Panc1 (cell line): Measurements from ENCODE around the gene NEB. TPM values are rescaled to one million over a fixed set of nuclear protein-coding genes. Genes with fewer than 3 reads are reported as not detected.

Source experiments
- ATAC-seq: fragments of 200-7000 bp; cut with Tn5 transposase; 2 replicates; pipeline ENCODE4 v1.9.1; 2020; ENCODE audit warnings: mild to moderate bottlenecking, moderate library complexity
- BruUV-seq: library from RNA; stranded (reverse); fragments of 400-500 nt; replicated peaks from 2 replicates; lab custom pipeline; 2021; lab: Mats Ljungman, UMichigan
- CTCF ChIA-PET: fragments of 300-600 bp; sonication (Branson Sonifier 250); formaldehyde crosslinking; loops from one replicate; lab custom pipeline; 2022; ENCODE audit warnings: antibody characterized with exemption; lab: Charles Lee
- POLR2A ChIA-PET: fragments of 300-600 bp; sonication (Branson Sonifier 250); formaldehyde crosslinking; loops from one replicate; lab custom pipeline; 2022; ENCODE audit warnings: antibody characterized with exemption; lab: Charles Lee
- DNase-seq: peaks from one replicate; pipeline ENCODE4 v3.0.0-alpha.2; 2010; ENCODE audit warnings: low read depth, low spot score
- H3K27ac ChIP-seq: 2 replicates; pipeline ENCODE4 v1.5.1; 2011; ENCODE audit warnings: mild to moderate bottlenecking, low read length, inconsistent platforms
- H3K27me3 ChIP-seq: fragments of 200-500 bp; sonication (Bioruptor generic); 2 replicates; pipeline ENCODE4 v1.6.0; 2014; ENCODE audit warnings: low read length, inconsistent platforms; ENCODE audit not compliant: control insufficient read depth, insufficient read depth
- H3K36me3 ChIP-seq: fragments of 200-500 bp; sonication (Bioruptor generic); 2 replicates; pipeline ENCODE4 v1.5.1; 2014; ENCODE audit warnings: inconsistent platforms, mild to moderate bottlenecking, low read length, moderate library complexity; ENCODE audit not compliant: control insufficient read depth, insufficient read depth
- H3K4me1 ChIP-seq: 2 replicates; pipeline ENCODE4 v1.5.1; 2011; ENCODE audit warnings: inconsistent platforms, mild to moderate bottlenecking, low read length, moderate library complexity; ENCODE audit not compliant: control insufficient read depth, insufficient read depth
- H3K4me3 ChIP-seq, 2 experiments: 2 replicates each; pipeline ENCODE4 v1.5.1; 2011 to 2012; ENCODE audit warnings: low read depth in 2 of 2, low read length in 2 of 2, mild to moderate bottlenecking in 2 of 2, inconsistent platforms in 1 of 2, moderate library complexity in 1 of 2
- H3K9me3 ChIP-seq: fragments of 200-500 bp; sonication (Bioruptor generic); 2 replicates; pipeline ENCODE4 v1.5.1; 2014; ENCODE audit warnings: low read depth, mild to moderate bottlenecking, inconsistent platforms, low read length, moderate library complexity; ENCODE audit not compliant: control insufficient read depth, insufficient read depth
- POLR2AphosphoS5 ChIP-seq: IDR thresholded peaks from 2 replicates; pipeline ENCODE4 v1.6.1; 2012; ENCODE audit warnings: mild to moderate bottlenecking, low read depth, low read length, moderate library complexity
- REST ChIP-seq, 2 experiments: IDR thresholded peaks; 2 replicates each; pipeline ENCODE4 v1.6.1; 2011 to 2012; ENCODE audit warnings: low read depth in 2 of 2, control low read depth in 1 of 2, low read length in 1 of 2, mild to moderate bottlenecking in 1 of 2, moderate library complexity in 1 of 2; ENCODE audit not compliant: insufficient read depth in 1 of 2
- SIN3A ChIP-seq: IDR thresholded peaks from 2 replicates; pipeline ENCODE4 v1.6.1; 2012; ENCODE audit warnings: low read depth, mild to moderate bottlenecking, low read length, moderate library complexity, borderline replicate concordance; ENCODE audit not compliant: insufficient read depth
- TCF7L2 ChIP-seq: IDR thresholded peaks from 2 replicates; pipeline ENCODE4 v1.6.1; 2011; ENCODE audit warnings: mild to moderate bottlenecking, low read depth, low read length, inconsistent platforms
- in situ Hi-C: cut with HindIII; loops from 2 replicates; pipeline ENCODE4 v1.10.0; 2016; ENCODE audit warnings: low sequenced_read_pairs, low pct_unique_long_range_greater_than_20kb
- intact Hi-C: fragments of 100-400 bp; cut with micrococcal nuclease; formaldehyde crosslinking; loops from one replicate; pipeline ENCODE4 v1.10.0; 2022; ENCODE audit not compliant: unreplicated experiment
- total RNA-seq: library from RNA; stranded (reverse); gene quantifications from one replicate; pipeline ENCODE4 v1.2.1, GENCODE V29; 2021; ENCODE audit not compliant: unreplicated experiment
- TF ChIP-seq, protein P1 (sequence below): fragments of 450-650 bp; IDR thresholded peaks from 2 replicates; pipeline ENCODE4 v1.5.1; 2017; ENCODE audit warnings: mild to moderate bottlenecking

The NEB gene
- total RNA-seq, 1 experiment from 2014 or later: 0.10 TPM

- Histone ChIP-seq H3K36me3 (no peaks in the 10 kb centered on the region), H3K9me3 (no peaks in the 10 kb centered on the region), H3K27me3 (0 out of 2 replicates have a peak, but pooled peaks cover 5% of the 10 kb centered on the region), H3K4me3 (no peak overlapping the region), H3K27ac (no peak overlapping the region), H3K4me1 (no peaks in the 10 kb centered on the region)
- in situ Hi-C loops (no loop called here), intact Hi-C loops (no loop called here)
- DNase-seq: no peak
- BruUV-seq: no TSS peak
- CTCF ChIA-PET: no interaction called here
- TF ChIP-seq TCF7L2 (no peak), POLR2AphosphoS5 (no peak), SIN3A (no peak), REST (IDR thresholded peaks at IDR 0.05; ENCODE audit: insufficient read depth in 1 of 2, low read depth in 2 of 2, low read length in 1 of 2) (no peak)
- TF ChIP-seq, protein P1, sequence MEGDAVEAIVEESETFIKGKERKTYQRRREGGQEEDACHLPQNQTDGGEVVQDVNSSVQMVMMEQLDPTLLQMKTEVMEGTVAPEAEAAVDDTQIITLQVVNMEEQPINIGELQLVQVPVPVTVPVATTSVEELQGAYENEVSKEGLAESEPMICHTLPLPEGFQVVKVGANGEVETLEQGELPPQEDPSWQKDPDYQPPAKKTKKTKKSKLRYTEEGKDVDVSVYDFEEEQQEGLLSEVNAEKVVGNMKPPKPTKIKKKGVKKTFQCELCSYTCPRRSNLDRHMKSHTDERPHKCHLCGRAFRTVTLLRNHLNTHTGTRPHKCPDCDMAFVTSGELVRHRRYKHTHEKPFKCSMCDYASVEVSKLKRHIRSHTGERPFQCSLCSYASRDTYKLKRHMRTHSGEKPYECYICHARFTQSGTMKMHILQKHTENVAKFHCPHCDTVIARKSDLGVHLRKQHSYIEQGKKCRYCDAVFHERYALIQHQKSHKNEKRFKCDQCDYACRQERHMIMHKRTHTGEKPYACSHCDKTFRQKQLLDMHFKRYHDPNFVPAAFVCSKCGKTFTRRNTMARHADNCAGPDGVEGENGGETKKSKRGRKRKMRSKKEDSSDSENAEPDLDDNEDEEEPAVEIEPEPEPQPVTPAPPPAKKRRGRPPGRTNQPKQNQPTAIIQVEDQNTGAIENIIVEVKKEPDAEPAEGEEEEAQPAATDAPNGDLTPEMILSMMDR: no peak
- POLR2A ChIA-PET: no interaction called here
- ATAC-seq: no peak
Measured at GRCh38 chr2:151551556-151551955, 182.7 kb downstream of the NEB start.

DNA sequence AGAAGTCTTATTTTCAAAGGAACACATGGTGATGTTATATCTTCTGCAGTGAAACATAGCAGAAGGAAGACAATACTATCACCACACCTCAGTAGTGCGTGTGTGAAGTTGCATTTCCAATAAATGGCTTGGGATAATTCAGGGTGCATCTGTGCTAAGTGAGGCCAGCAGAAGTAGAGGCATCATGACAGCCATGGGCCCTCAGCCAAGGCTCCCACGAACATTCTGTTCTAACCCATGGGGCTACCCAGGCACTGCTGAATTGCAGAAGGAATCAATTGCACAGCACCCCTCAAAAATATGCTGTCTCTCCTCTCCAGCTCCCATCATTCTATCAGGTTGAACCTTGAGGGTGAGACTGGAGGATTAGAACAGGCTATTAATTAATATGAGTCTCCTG, 185.1 kb downstream of the NEB start:
- BruUV-seq: no TSS peak
- ChIA-PET POLR2A (no interaction called here), CTCF (no interaction called here)
- in situ Hi-C loops (no loop called here), intact Hi-C loops (no loop called here)
- DNase-seq: no peak
- ATAC-seq: no peak
- Histone ChIP-seq H3K36me3 (no peaks in the 10 kb centered on the region), H3K4me1 (no peaks in the 10 kb centered on the region), H3K27ac (no peak overlapping the region), H3K9me3 (no peaks in the 10 kb centered on the region), H3K4me3 (no peak overlapping the region), H3K27me3 (no peaks in the 10 kb centered on the region)
- TF ChIP-seq TCF7L2 (no peak), POLR2AphosphoS5 (no peak), SIN3A (no peak), REST (IDR thresholded peaks at IDR 0.05; ENCODE audit: insufficient read depth in 1 of 2, low read depth in 2 of 2, low read length in 1 of 2) (no peak)
- TF ChIP-seq, protein P1: no peak
